Measurements from ENCODE around the gene PDE5A.
"Not testable (repeated sequence)": the region's sequence is repeated elsewhere in the genome, so short reads cannot be mapped to it uniquely, and the experiment has no call there.

The PDE5A gene

GRCh38 chr4:119657111-119657611, 28.6 kb upstream of the PDE5A start:
- Mint-ChIP-seq H3K27ac (no peak overlapping the region), H3K9me3 (no peaks in the 10 kb centered on the region), H3K4me3 (no peak overlapping the region), H3K27me3 (ENCODE audit: low read depth) (peaks cover under 1% of the 10 kb centered on the region), H3K4me1 (ENCODE audit: low read depth) (no peaks in the 10 kb centered on the region), H3K36me3 (ENCODE audit: low read depth) (no peaks in the 10 kb centered on the region)
- DNase-seq (ENCODE audit: low spot score): no peak

GRCh38 chr4:119656342-119656741, 27.7 kb upstream of the PDE5A start:
- H3K4me3 Mint-ChIP-seq: no peak overlapping the region
- H3K9me3 Mint-ChIP-seq: no peaks in the 10 kb centered on the region
- no peaks in the 10 kb centered on the region for H3K4me1 Mint-ChIP-seq (ENCODE audit: low read depth)
- no peak overlapping the region for H3K27ac Mint-ChIP-seq
- no peaks in the 10 kb centered on the region for H3K27me3 Mint-ChIP-seq (ENCODE audit: low read depth)
- H3K36me3 Mint-ChIP-seq (ENCODE audit: low read depth): no peaks in the 10 kb centered on the region
- no peak for DNase-seq (ENCODE audit: low spot score)

GRCh38 chr4:119655111-119655837, 26.7 kb upstream of the PDE5A start:
- Mint-ChIP-seq H3K4me3 (no peak overlapping the region), H3K27ac (no peak overlapping the region), H3K27me3 (ENCODE audit: low read depth) (no peaks in the 10 kb centered on the region), H3K36me3 (ENCODE audit: low read depth) (no peaks in the 10 kb centered on the region), H3K4me1 (ENCODE audit: low read depth) (no peaks in the 10 kb centered on the region), H3K9me3 (no peaks in the 10 kb centered on the region)
- DNase-seq (ENCODE audit: low spot score): no peak

GRCh38 chr4:119653990-119654389, 25.4 kb upstream of the PDE5A start:
- Mint-ChIP-seq H3K9me3 (no peaks in the 10 kb centered on the region), H3K4me1 (ENCODE audit: low read depth) (no peaks in the 10 kb centered on the region), H3K4me3 (no peak overlapping the region), H3K27ac (no peak overlapping the region), H3K36me3 (ENCODE audit: low read depth) (no peaks in the 10 kb centered on the region), H3K27me3 (ENCODE audit: low read depth) (no peaks in the 10 kb centered on the region)
- no peak for DNase-seq (ENCODE audit: low spot score)

GRCh38 chr4:119652998-119653397, 24.4 kb upstream of the PDE5A start:
- H3K9me3 Mint-ChIP-seq: no peaks in the 10 kb centered on the region
- H3K27me3 Mint-ChIP-seq (ENCODE audit: low read depth): no peaks in the 10 kb centered on the region
- H3K4me3 Mint-ChIP-seq: no peak overlapping the region
- no peaks in the 10 kb centered on the region for H3K4me1 Mint-ChIP-seq (ENCODE audit: low read depth)
- DNase-seq (ENCODE audit: low spot score): no peak
- H3K36me3 Mint-ChIP-seq (ENCODE audit: low read depth): no peaks in the 10 kb centered on the region
- no peak overlapping the region for H3K27ac Mint-ChIP-seq

GRCh38 chr4:119648398-119648797, 19.8 kb upstream of the PDE5A start:
- Mint-ChIP-seq H3K9me3 (no peaks in the 10 kb centered on the region), H3K36me3 (ENCODE audit: low read depth) (no peaks in the 10 kb centered on the region), H3K27me3 (ENCODE audit: low read depth) (peaks cover 2% of the 10 kb centered on the region), H3K27ac (no peak overlapping the region), H3K4me3 (no peak overlapping the region), H3K4me1 (ENCODE audit: low read depth) (peaks cover 3% of the 10 kb centered on the region)
- DNase-seq (ENCODE audit: low spot score): no peak

- Mint-ChIP-seq H3K9me3 (no peaks in the 10 kb centered on the region), H3K36me3 (ENCODE audit: low read depth) (no peaks in the 10 kb centered on the region), H3K4me3 (no peak overlapping the region), H3K27ac (no peak overlapping the region), H3K4me1 (ENCODE audit: low read depth) (peaks cover 3% of the 10 kb centered on the region), H3K27me3 (ENCODE audit: low read depth) (peaks cover 2% of the 10 kb centered on the region)
- DNase-seq (ENCODE audit: low spot score): no peak
Measured at GRCh38 chr4:119647558-119647957, 19.0 kb upstream of the PDE5A start.

GRCh38 chr4:119646347-119647071, 17.9 kb upstream of the PDE5A start:
- no peaks in the 10 kb centered on the region for H3K36me3 Mint-ChIP-seq (ENCODE audit: low read depth)
- H3K4me3 Mint-ChIP-seq: no peak overlapping the region
- peaks cover 2% of the 10 kb centered on the region for H3K27me3 Mint-ChIP-seq (ENCODE audit: low read depth)
- H3K9me3 Mint-ChIP-seq: no peaks in the 10 kb centered on the region
- peaks cover 3% of the 10 kb centered on the region for H3K4me1 Mint-ChIP-seq (ENCODE audit: low read depth)
- DNase-seq (ENCODE audit: low spot score): no peak
- no peak overlapping the region for H3K27ac Mint-ChIP-seq

- Mint-ChIP-seq H3K9me3 (no peaks in the 10 kb centered on the region), H3K27me3 (ENCODE audit: low read depth) (peaks cover 4% of the 10 kb centered on the region), H3K36me3 (ENCODE audit: low read depth) (no peaks in the 10 kb centered on the region), H3K4me3 (no peak overlapping the region), H3K27ac (no peak overlapping the region), H3K4me1 (ENCODE audit: low read depth) (peaks cover 3% of the 10 kb centered on the region)
- DNase-seq (ENCODE audit: low spot score): no peak
Measured at GRCh38 chr4:119643306-119644042, 14.9 kb upstream of the PDE5A start.

- Mint-ChIP-seq H3K4me1 (ENCODE audit: low read depth) (peaks cover 3% of the 10 kb centered on the region), H3K27me3 (ENCODE audit: low read depth) (peaks cover 4% of the 10 kb centered on the region), H3K36me3 (ENCODE audit: low read depth) (no peaks in the 10 kb centered on the region), H3K4me3 (no peak overlapping the region), H3K9me3 (no peaks in the 10 kb centered on the region), H3K27ac (no peak overlapping the region)
- no peak for DNase-seq (ENCODE audit: low spot score)
Measured at GRCh38 chr4:119641765-119642164, 13.2 kb upstream of the PDE5A start.

GRCh38 chr4:119638359-119638758, 9.8 kb upstream of the PDE5A start:
- H3K4me1 Mint-ChIP-seq (ENCODE audit: low read depth): no peaks in the 10 kb centered on the region
- no peak overlapping the region for H3K27ac Mint-ChIP-seq
- H3K27me3 Mint-ChIP-seq (ENCODE audit: low read depth): peaks cover 10% of the 10 kb centered on the region
- H3K4me3 Mint-ChIP-seq: no peak overlapping the region
- H3K36me3 Mint-ChIP-seq (ENCODE audit: low read depth): no peaks in the 10 kb centered on the region
- no peaks in the 10 kb centered on the region for H3K9me3 Mint-ChIP-seq
- DNase-seq (ENCODE audit: low spot score): no peak

GRCh38 chr4:119636851-119637250, 8.2 kb upstream of the PDE5A start:
- not testable (repeated sequence) for DNase-seq (ENCODE audit: low spot score); H3K4me1 Mint-ChIP-seq (ENCODE audit: low read depth); H3K4me3 Mint-ChIP-seq; H3K9me3 Mint-ChIP-seq; H3K36me3 Mint-ChIP-seq (ENCODE audit: low read depth); H3K27ac Mint-ChIP-seq
- peaks cover 14% of the 10 kb centered on the region for H3K27me3 Mint-ChIP-seq (ENCODE audit: low read depth)

GRCh38 chr4:119632216-119632615, 3.6 kb upstream of the PDE5A start:
- Mint-ChIP-seq H3K9me3 (no peaks in the 10 kb centered on the region), H3K4me3 (no peak overlapping the region), H3K27me3 (ENCODE audit: low read depth) (peaks cover 34% of the 10 kb centered on the region), H3K36me3 (ENCODE audit: low read depth) (no peaks in the 10 kb centered on the region), H3K27ac (no peak overlapping the region), H3K4me1 (ENCODE audit: low read depth) (peaks cover 11% of the 10 kb centered on the region)
- no peak for DNase-seq (ENCODE audit: low spot score)

- Mint-ChIP-seq H3K4me1 (ENCODE audit: low read depth) (peaks cover 15% of the 10 kb centered on the region), H3K27ac (no peak overlapping the region), H3K27me3 (ENCODE audit: low read depth) (peaks cover 53% of the 10 kb centered on the region), H3K36me3 (ENCODE audit: low read depth) (no peaks in the 10 kb centered on the region), H3K4me3 (peak overlapping the region; percentile 68), H3K9me3 (no peaks in the 10 kb centered on the region)
- no peak for DNase-seq (ENCODE audit: low spot score)
Measured at GRCh38 chr4:119629142-119629471, 503 bp upstream of the PDE5A start.
